HG02973 (cell line): ENCODE data around the gene UGT1A8.
"Not testable (repeated sequence)": the region's sequence is repeated elsewhere in the genome, so short reads cannot be mapped to it uniquely, and the experiment has no call there.

Source experiments
- ATAC-seq: cut with Tn5 transposase; IDR thresholded peaks from one replicate; pipeline ENCODE4 v1.9.1; 2021; ENCODE audit warnings: moderate library complexity; ENCODE audit not compliant: unreplicated experiment

UGT1A8 gene

GRCh38 chr2:233638836-233639235, 21.4 kb downstream of the UGT1A8 start:
- ATAC-seq, result no peak

- no peak for ATAC-seq
Measured at GRCh38 chr2:233639860-233640259, 22.4 kb downstream of the UGT1A8 start.

GRCh38 chr2:233643128-233643527, 25.7 kb downstream of the UGT1A8 start:
- ATAC-seq, result no peak

- not testable (repeated sequence) for ATAC-seq
Measured at GRCh38 chr2:233646033-233646432, 28.6 kb downstream of the UGT1A8 start.

- no peak for ATAC-seq
Measured at GRCh38 chr2:233650981-233651380, 33.5 kb downstream of the UGT1A8 start.

- ATAC-seq, result no peak
Measured at GRCh38 chr2:233651430-233651829, 34.0 kb downstream of the UGT1A8 start.

GRCh38 chr2:233654501-233654900, 37.1 kb downstream of the UGT1A8 start:
- no peak for ATAC-seq

GRCh38 chr2:233655043-233655442, 37.6 kb downstream of the UGT1A8 start:
- ATAC-seq, result no peak

GRCh38 chr2:233655943-233656342, 38.5 kb downstream of the UGT1A8 start:
- ATAC-seq, result not testable (repeated sequence)

- no peak for ATAC-seq
Measured at GRCh38 chr2:233656443-233656842, 39.0 kb downstream of the UGT1A8 start.

GRCh38 chr2:233658610-233659009, 41.2 kb downstream of the UGT1A8 start:
- no peak for ATAC-seq

- no peak for ATAC-seq
Measured at GRCh38 chr2:233663911-233664310, 46.5 kb downstream of the UGT1A8 start.

- ATAC-seq, result no peak
Measured at GRCh38 chr2:233668605-233669260, 51.3 kb downstream of the UGT1A8 start.

GRCh38 chr2:233671290-233672161, 54.1 kb downstream of the UGT1A8 start, which contains the start of gene UGT1A9:
UGT1A9 (plus strand) TSS chr2:233671898; CDS start chr2:233671935, 37 bp downstream.
- no peak for ATAC-seq

GRCh38 chr2:233672886-233673285, 55.5 kb downstream of the UGT1A8 start:
- ATAC-seq, result no peak

GRCh38 chr2:233673896-233674295, 56.5 kb downstream of the UGT1A8 start:
- ATAC-seq, result no peak

GRCh38 chr2:233674314-233674713, 56.9 kb downstream of the UGT1A8 start:
- ATAC-seq, result no peak

GRCh38 chr2:233674995-233675394, 57.6 kb downstream of the UGT1A8 start:
- ATAC-seq, result no peak

- no peak for ATAC-seq
Measured at GRCh38 chr2:233676046-233676445, 58.6 kb downstream of the UGT1A8 start.

- ATAC-seq, result no peak
Measured at GRCh38 chr2:233679196-233679595, 61.8 kb downstream of the UGT1A8 start.

GRCh38 chr2:233680361-233681045, 63.1 kb downstream of the UGT1A8 start:
- ATAC-seq, result no peak
